ENCODE measurements around the gene CYP11A1.
"Not testable (repeated sequence)": the region's sequence is repeated elsewhere in the genome, so short reads cannot be mapped to it uniquely, and the experiment has no call there.

Gene CYP11A1

GRCh38 chr15:74362482-74362881 is 5.0 kb downstream of the CYP11A1 start:
- no peak overlapping the region for H3K4me3 ChIP-seq (ENCODE audit: low read length in 2 of 2)

GRCh38 chr15:74360855-74361254 is 6.6 kb downstream of the CYP11A1 start:
- not testable (repeated sequence) for H3K36me3 ChIP-seq (ENCODE audit: control insufficient read depth in 2 of 2, insufficient read depth in 2 of 2, low read length in 2 of 2); H3K27ac ChIP-seq (ENCODE audit: low read depth in 2 of 2, low read length in 2 of 2); H3K4me1 ChIP-seq (ENCODE audit: control insufficient read depth in 2 of 2, insufficient read depth in 2 of 2, low read length in 2 of 2); H3K9ac ChIP-seq (ENCODE audit: low read depth in 1 of 2, low read length in 2 of 2); H3K4me3 ChIP-seq (ENCODE audit: low read length in 2 of 2); H3K9me3 ChIP-seq (ENCODE audit: control insufficient read depth in 2 of 2, low read length in 2 of 2)
- peaks cover 12 to 13% of the 10 kb centered on the region in 2 donors for H3K27me3 ChIP-seq (ENCODE audit: control insufficient read depth in 2 of 2, insufficient read depth in 2 of 2, low read length in 2 of 2)

More at GRCh38 chr15:74362482-74362881, 5.0 kb downstream of the CYP11A1 start:
- peaks cover 0 to 6% of the 10 kb centered on the region in 2 donors for H3K4me1 ChIP-seq (ENCODE audit: control insufficient read depth in 2 of 2, insufficient read depth in 2 of 2, low read length in 2 of 2)
- no peaks in the 10 kb centered on the region for H3K36me3 ChIP-seq (ENCODE audit: control insufficient read depth in 2 of 2, insufficient read depth in 2 of 2, low read length in 2 of 2)
- H3K9me3 ChIP-seq (ENCODE audit: control insufficient read depth in 2 of 2, low read length in 2 of 2): no peaks in the 10 kb centered on the region
- no peak overlapping the region for H3K27ac ChIP-seq (ENCODE audit: low read depth in 2 of 2, low read length in 2 of 2)
- H3K27me3 ChIP-seq (ENCODE audit: control insufficient read depth in 2 of 2, insufficient read depth in 2 of 2, low read length in 2 of 2): peaks cover 17 to 21% of the 10 kb centered on the region in 2 donors
- H3K9ac ChIP-seq (ENCODE audit: low read depth in 1 of 2, low read length in 2 of 2): no peak overlapping the region

- not testable (repeated sequence) for H3K9ac ChIP-seq (ENCODE audit: low read depth in 1 of 2, low read length in 2 of 2); H3K27me3 ChIP-seq (ENCODE audit: control insufficient read depth in 2 of 2, insufficient read depth in 2 of 2, low read length in 2 of 2); H3K36me3 ChIP-seq (ENCODE audit: control insufficient read depth in 2 of 2, insufficient read depth in 2 of 2, low read length in 2 of 2); H3K27ac ChIP-seq (ENCODE audit: low read depth in 2 of 2, low read length in 2 of 2); H3K4me1 ChIP-seq (ENCODE audit: control insufficient read depth in 2 of 2, insufficient read depth in 2 of 2, low read length in 2 of 2); H3K9me3 ChIP-seq (ENCODE audit: control insufficient read depth in 2 of 2, low read length in 2 of 2); H3K4me3 ChIP-seq (ENCODE audit: low read length in 2 of 2)
Observed at GRCh38 chr15:74359376-74359775, 8.1 kb downstream of the CYP11A1 start.

GRCh38 chr15:74357514-74357913 is 9.9 kb downstream of the CYP11A1 start:
- not testable (repeated sequence) for H3K27ac ChIP-seq (ENCODE audit: low read depth in 2 of 2, low read length in 2 of 2); H3K4me1 ChIP-seq (ENCODE audit: control insufficient read depth in 2 of 2, insufficient read depth in 2 of 2, low read length in 2 of 2); H3K4me3 ChIP-seq (ENCODE audit: low read length in 2 of 2); H3K36me3 ChIP-seq (ENCODE audit: control insufficient read depth in 2 of 2, insufficient read depth in 2 of 2, low read length in 2 of 2); H3K9ac ChIP-seq (ENCODE audit: low read depth in 1 of 2, low read length in 2 of 2); H3K27me3 ChIP-seq (ENCODE audit: control insufficient read depth in 2 of 2, insufficient read depth in 2 of 2, low read length in 2 of 2); H3K9me3 ChIP-seq (ENCODE audit: control insufficient read depth in 2 of 2, low read length in 2 of 2)

GRCh38 chr15:74356050-74356449 is 11.4 kb downstream of the CYP11A1 start:
- H3K9ac ChIP-seq (ENCODE audit: low read depth in 1 of 2, low read length in 2 of 2); H3K27ac ChIP-seq (ENCODE audit: low read depth in 2 of 2, low read length in 2 of 2); H3K36me3 ChIP-seq (ENCODE audit: control insufficient read depth in 2 of 2, insufficient read depth in 2 of 2, low read length in 2 of 2); H3K27me3 ChIP-seq (ENCODE audit: control insufficient read depth in 2 of 2, insufficient read depth in 2 of 2, low read length in 2 of 2); H3K9me3 ChIP-seq (ENCODE audit: control insufficient read depth in 2 of 2, low read length in 2 of 2); H3K4me3 ChIP-seq (ENCODE audit: low read length in 2 of 2); H3K4me1 ChIP-seq (ENCODE audit: control insufficient read depth in 2 of 2, insufficient read depth in 2 of 2, low read length in 2 of 2): not testable (repeated sequence)

- not testable (repeated sequence) for H3K9ac ChIP-seq (ENCODE audit: low read depth in 1 of 2, low read length in 2 of 2); H3K4me1 ChIP-seq (ENCODE audit: control insufficient read depth in 2 of 2, insufficient read depth in 2 of 2, low read length in 2 of 2); H3K36me3 ChIP-seq (ENCODE audit: control insufficient read depth in 2 of 2, insufficient read depth in 2 of 2, low read length in 2 of 2); H3K27me3 ChIP-seq (ENCODE audit: control insufficient read depth in 2 of 2, insufficient read depth in 2 of 2, low read length in 2 of 2); H3K9me3 ChIP-seq (ENCODE audit: control insufficient read depth in 2 of 2, low read length in 2 of 2); H3K4me3 ChIP-seq (ENCODE audit: low read length in 2 of 2); H3K27ac ChIP-seq (ENCODE audit: low read depth in 2 of 2, low read length in 2 of 2)
Observed at GRCh38 chr15:74353992-74354391, 13.5 kb downstream of the CYP11A1 start.

GRCh38 chr15:74352393-74352910 is 15.0 kb downstream of the CYP11A1 start:
- Histone ChIP-seq H3K4me3 (ENCODE audit: low read length in 2 of 2) (no peak overlapping the region), H3K9me3 (ENCODE audit: control insufficient read depth in 2 of 2, low read length in 2 of 2) (no peaks in the 10 kb centered on the region), H3K27me3 (ENCODE audit: control insufficient read depth in 2 of 2, insufficient read depth in 2 of 2, low read length in 2 of 2) (no peaks in the 10 kb centered on the region), H3K9ac (ENCODE audit: low read depth in 1 of 2, low read length in 2 of 2) (no peak overlapping the region), H3K27ac (ENCODE audit: low read depth in 2 of 2, low read length in 2 of 2) (no peak overlapping the region), H3K36me3 (ENCODE audit: control insufficient read depth in 2 of 2, insufficient read depth in 2 of 2, low read length in 2 of 2) (no peaks in the 10 kb centered on the region), H3K4me1 (ENCODE audit: control insufficient read depth in 2 of 2, insufficient read depth in 2 of 2, low read length in 2 of 2) (no peaks in the 10 kb centered on the region)

GRCh38 chr15:74351670-74352069 is 15.8 kb downstream of the CYP11A1 start:
- no peaks in the 10 kb centered on the region for H3K4me1 ChIP-seq (ENCODE audit: control insufficient read depth in 2 of 2, insufficient read depth in 2 of 2, low read length in 2 of 2)
- no peaks in the 10 kb centered on the region for H3K9me3 ChIP-seq (ENCODE audit: control insufficient read depth in 2 of 2, low read length in 2 of 2)
- H3K27ac ChIP-seq (ENCODE audit: low read depth in 2 of 2, low read length in 2 of 2): no peak overlapping the region
- H3K27me3 ChIP-seq (ENCODE audit: control insufficient read depth in 2 of 2, insufficient read depth in 2 of 2, low read length in 2 of 2): no peaks in the 10 kb centered on the region
- no peak overlapping the region for H3K4me3 ChIP-seq (ENCODE audit: low read length in 2 of 2)
- H3K36me3 ChIP-seq (ENCODE audit: control insufficient read depth in 2 of 2, insufficient read depth in 2 of 2, low read length in 2 of 2): no peaks in the 10 kb centered on the region
- no peak overlapping the region for H3K9ac ChIP-seq (ENCODE audit: low read depth in 1 of 2, low read length in 2 of 2)

GRCh38 chr15:74350295-74351275 is 16.9 kb downstream of the CYP11A1 start:
- Histone ChIP-seq H3K9ac (ENCODE audit: low read depth in 1 of 2, low read length in 2 of 2) (no peak overlapping the region), H3K36me3 (ENCODE audit: control insufficient read depth in 2 of 2, insufficient read depth in 2 of 2, low read length in 2 of 2) (no peaks in the 10 kb centered on the region), H3K4me3 (ENCODE audit: low read length in 2 of 2) (no peak overlapping the region), H3K9me3 (ENCODE audit: control insufficient read depth in 2 of 2, low read length in 2 of 2) (no peaks in the 10 kb centered on the region), H3K27me3 (ENCODE audit: control insufficient read depth in 2 of 2, insufficient read depth in 2 of 2, low read length in 2 of 2) (no peaks in the 10 kb centered on the region), H3K27ac (ENCODE audit: low read depth in 2 of 2, low read length in 2 of 2) (no peak overlapping the region), H3K4me1 (ENCODE audit: control insufficient read depth in 2 of 2, insufficient read depth in 2 of 2, low read length in 2 of 2) (no peaks in the 10 kb centered on the region)

GRCh38 chr15:74349241-74349778 is 18.1 kb downstream of the CYP11A1 start:
- H3K36me3 ChIP-seq (ENCODE audit: control insufficient read depth in 2 of 2, insufficient read depth in 2 of 2, low read length in 2 of 2): no peaks in the 10 kb centered on the region
- no peaks in the 10 kb centered on the region for H3K4me1 ChIP-seq (ENCODE audit: control insufficient read depth in 2 of 2, insufficient read depth in 2 of 2, low read length in 2 of 2)
- no peak overlapping the region for H3K27ac ChIP-seq (ENCODE audit: low read depth in 2 of 2, low read length in 2 of 2)

More at GRCh38 chr15:74349241-74349778, 18.1 kb downstream of the CYP11A1 start:
- no peak overlapping the region for H3K9ac ChIP-seq (ENCODE audit: low read depth in 1 of 2, low read length in 2 of 2)
- no peaks in the 10 kb centered on the region for H3K9me3 ChIP-seq (ENCODE audit: control insufficient read depth in 2 of 2, low read length in 2 of 2)
- H3K4me3 ChIP-seq (ENCODE audit: low read length in 2 of 2): no peak overlapping the region
- no peaks in the 10 kb centered on the region for H3K27me3 ChIP-seq (ENCODE audit: control insufficient read depth in 2 of 2, insufficient read depth in 2 of 2, low read length in 2 of 2)
